ENCODE measurements around the gene EFNA3.
"Not testable (repeated sequence)": the region's sequence is repeated elsewhere in the genome, so short reads cannot be mapped to it uniquely, and the experiment has no call there.

EFNA3 gene

DNA sequence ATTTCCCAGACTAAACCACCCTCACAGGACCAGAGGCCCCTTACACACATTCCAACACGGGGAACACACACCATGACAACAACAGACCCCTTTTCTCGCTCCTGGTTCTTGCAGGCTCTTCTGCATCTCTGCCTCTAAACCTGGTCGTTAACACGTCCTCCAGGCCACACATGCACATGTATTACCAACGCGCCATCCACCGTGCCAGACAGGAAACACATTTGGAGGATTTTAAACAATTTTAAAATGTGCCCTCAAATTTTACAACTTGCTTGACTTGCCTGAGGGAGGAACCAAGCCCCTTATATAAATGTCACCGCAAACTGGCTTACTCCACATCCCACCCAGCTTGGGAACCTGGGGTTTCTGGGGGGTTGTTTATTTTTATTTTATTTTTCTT is 32.2 kb downstream of the EFNA3 start:
- H3K36me3 Mint-ChIP-seq, result no peaks in the 10 kb centered on the region
- DNase-seq (ENCODE audit: low spot score in 2 of 2) (no peak), ATAC-seq (ENCODE audit: low read depth) (no peak)
- peaks cover 2% of the 10 kb centered on the region for H3K27me3 Mint-ChIP-seq
- no peak overlapping the region for H3K27ac Mint-ChIP-seq
- H3K4me1 Mint-ChIP-seq, result peaks cover 3% of the 10 kb centered on the region
- H3K9me3 Mint-ChIP-seq, result no peaks in the 10 kb centered on the region
- H3K4me3 Mint-ChIP-seq, result no peak overlapping the region

DNA sequence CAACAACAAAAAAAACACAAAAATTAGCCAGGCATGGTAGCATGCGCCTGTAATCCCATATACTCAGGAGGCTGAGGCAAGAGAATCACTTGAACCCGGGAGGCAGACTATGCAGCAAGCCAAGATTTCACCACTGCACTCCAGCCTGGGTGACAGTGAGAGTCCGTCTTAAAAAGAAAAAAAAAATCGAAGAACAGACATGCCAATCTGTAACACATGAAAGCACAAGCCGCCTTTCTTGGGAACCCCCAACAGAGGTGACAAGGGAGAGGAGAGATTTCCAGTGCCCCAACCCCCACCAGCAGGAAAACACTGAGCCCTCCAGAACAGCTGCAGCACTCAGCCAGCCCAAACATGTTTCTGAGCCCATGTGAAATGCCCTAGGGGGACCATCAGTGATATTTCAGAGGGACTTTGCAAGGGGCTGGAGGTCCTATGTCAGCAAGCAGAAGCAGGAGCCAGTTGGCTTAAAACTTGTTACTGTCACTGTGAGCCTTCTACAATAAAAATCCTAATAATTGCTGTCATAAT is 34.9 kb downstream of the EFNA3 start:
- H3K27me3 Mint-ChIP-seq, result peaks cover 9% of the 10 kb centered on the region
- no peak overlapping the region for H3K27ac Mint-ChIP-seq
- H3K4me1 Mint-ChIP-seq, result no peaks in the 10 kb centered on the region
- ATAC-seq (ENCODE audit: low read depth) (no peak), DNase-seq (ENCODE audit: low spot score in 2 of 2) (no peak)
- no peaks in the 10 kb centered on the region for H3K36me3 Mint-ChIP-seq
- H3K9me3 Mint-ChIP-seq, result no peaks in the 10 kb centered on the region
- H3K4me3 Mint-ChIP-seq, result no peak overlapping the region

DNA sequence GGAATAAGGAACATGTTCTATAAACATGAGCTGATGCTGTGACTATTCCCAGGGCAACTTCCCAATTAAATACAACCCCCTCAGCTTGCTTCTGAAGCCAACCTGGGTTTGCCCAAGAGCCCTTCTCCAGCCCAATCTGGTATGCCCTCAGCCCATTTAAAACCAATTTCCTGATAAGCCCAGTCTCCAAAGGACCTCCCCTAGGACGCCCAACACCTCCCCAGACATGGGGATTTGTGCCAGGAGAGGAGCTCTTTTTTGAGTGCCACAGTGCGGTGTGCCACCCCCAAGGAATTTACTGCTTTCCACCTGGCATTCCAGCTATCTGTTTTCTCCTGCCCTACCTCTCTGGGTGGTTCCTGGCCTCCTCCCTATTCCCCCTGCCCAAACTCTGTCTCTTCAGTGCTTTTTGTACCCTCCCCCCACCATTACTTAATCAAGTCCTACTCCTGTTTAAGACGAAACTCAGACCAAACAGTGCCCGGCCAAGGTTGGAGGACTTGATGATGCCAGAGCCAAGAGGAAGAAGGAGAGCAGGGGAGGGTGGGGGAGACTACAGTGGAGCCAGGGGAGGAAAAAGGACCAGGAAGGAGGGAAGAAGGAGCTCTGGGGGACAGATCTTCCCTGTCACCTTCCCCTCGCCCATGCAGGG is 37.6 kb downstream of the EFNA3 start:
- ATAC-seq (ENCODE audit: low read depth) (no peak), DNase-seq (ENCODE audit: low spot score in 2 of 2) (no peak)
- Mint-ChIP-seq H3K27ac (no peak overlapping the region), H3K27me3 (peaks cover 12% of the 10 kb centered on the region), H3K9me3 (no peaks in the 10 kb centered on the region), H3K4me1 (no peaks in the 10 kb centered on the region), H3K4me3 (no peak overlapping the region), H3K36me3 (no peaks in the 10 kb centered on the region)

DNA sequence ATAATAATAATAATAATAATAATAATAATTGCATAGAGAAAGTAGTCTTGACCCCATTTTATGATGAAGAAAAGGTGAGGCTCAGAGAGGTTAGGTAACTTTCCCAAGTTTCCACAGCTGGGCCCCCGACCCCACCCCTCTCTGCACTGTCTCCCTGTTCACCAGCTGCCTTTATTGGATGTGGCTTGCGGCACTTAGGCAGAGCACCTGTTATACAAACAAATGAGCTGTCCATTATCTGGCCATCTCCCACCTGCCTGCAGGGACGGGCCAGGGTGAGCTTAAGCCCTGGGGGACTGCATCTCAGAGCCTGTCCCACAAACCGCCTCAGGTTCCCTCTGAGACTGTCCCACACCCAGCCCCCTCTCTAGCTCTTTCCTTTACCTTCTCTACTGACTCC is 39.0 kb downstream of the EFNA3 start:
- Mint-ChIP-seq H3K27ac (no peak overlapping the region), H3K36me3 (no peaks in the 10 kb centered on the region), H3K9me3 (no peaks in the 10 kb centered on the region), H3K27me3 (peaks cover 12% of the 10 kb centered on the region), H3K4me1 (no peaks in the 10 kb centered on the region), H3K4me3 (no peak overlapping the region)
- no peak for DNase-seq (ENCODE audit: low spot score in 2 of 2)
- no peak for ATAC-seq (ENCODE audit: low read depth)

DNA sequence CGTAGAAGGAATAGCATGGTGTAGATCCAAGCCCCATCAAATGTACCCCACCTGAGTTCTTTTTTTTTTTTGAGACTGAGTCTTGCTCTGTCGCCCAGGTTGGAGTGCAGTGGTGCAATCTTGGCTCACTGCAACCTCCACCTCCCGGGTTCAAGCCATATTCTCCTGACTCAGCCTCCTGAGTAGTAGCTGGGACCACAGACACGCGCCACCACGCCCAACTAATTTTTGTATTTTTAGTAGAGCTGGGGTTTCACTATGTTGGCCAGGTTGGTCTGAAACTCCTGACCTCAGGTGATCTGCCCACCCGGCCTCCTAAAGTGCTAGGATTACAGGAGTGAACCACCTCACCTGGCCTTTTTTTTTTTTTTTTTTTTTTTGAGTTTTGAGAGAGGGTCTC is 39.5 kb downstream of the EFNA3 start:
- not testable (repeated sequence) for H3K9me3 Mint-ChIP-seq; ATAC-seq (ENCODE audit: low read depth); H3K36me3 Mint-ChIP-seq; H3K4me1 Mint-ChIP-seq; H3K27ac Mint-ChIP-seq; DNase-seq (ENCODE audit: low spot score in 2 of 2); H3K4me3 Mint-ChIP-seq
- peaks cover 12% of the 10 kb centered on the region for H3K27me3 Mint-ChIP-seq

DNA sequence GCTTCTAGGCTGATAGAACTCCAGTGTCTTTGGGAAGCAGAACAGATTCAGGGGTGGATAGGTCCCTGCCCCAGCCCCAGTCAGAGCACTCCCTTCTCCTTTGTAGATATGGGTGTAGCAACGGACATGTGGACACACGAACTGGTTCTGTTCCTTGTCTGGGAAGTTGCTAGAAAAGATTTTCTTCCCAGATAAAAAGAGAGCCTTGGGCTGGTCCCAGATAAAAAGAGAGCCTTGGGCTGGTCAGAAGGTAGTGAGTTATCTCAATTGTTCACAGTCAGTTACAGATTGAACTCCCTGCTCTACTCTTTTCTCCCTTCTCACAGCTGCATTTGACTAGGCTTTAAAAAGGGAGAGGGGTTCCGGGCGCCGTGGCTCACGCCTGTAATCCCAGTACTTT is 41.6 kb downstream of the EFNA3 start:
- Mint-ChIP-seq H3K4me1 (no peaks in the 10 kb centered on the region), H3K4me3 (no peak overlapping the region), H3K27me3 (peaks cover 15% of the 10 kb centered on the region), H3K9me3 (no peaks in the 10 kb centered on the region), H3K36me3 (no peaks in the 10 kb centered on the region), H3K27ac (no peak overlapping the region)
- DNase-seq (ENCODE audit: low spot score in 2 of 2) (no peak), ATAC-seq (ENCODE audit: low read depth) (no peak)

DNA sequence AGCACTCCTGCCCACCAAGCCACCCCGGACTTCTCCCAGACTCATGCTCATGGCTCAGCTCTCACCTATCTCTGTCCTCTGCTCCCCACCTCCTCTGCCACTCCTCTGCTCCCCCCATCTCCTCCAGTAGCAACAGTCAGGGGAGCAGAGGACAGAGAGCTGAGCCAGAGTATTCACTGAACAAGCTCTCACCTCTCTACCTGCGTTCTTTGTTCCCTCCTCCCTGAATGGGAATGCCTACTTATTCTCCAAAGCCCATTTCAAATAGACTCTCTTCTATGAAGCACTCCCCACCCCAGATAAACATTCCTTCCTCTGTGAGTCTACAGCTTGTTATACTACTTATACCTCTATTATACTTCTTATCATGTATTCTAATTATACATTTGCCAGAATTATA is 42.6 kb downstream of the EFNA3 start:
- Mint-ChIP-seq H3K4me3 (no peak overlapping the region), H3K36me3 (no peaks in the 10 kb centered on the region), H3K9me3 (no peaks in the 10 kb centered on the region), H3K4me1 (no peaks in the 10 kb centered on the region), H3K27ac (no peak overlapping the region), H3K27me3 (peaks cover 17% of the 10 kb centered on the region)
- ATAC-seq (ENCODE audit: low read depth) (no peak), DNase-seq (ENCODE audit: low spot score in 2 of 2) (no peak)

DNA sequence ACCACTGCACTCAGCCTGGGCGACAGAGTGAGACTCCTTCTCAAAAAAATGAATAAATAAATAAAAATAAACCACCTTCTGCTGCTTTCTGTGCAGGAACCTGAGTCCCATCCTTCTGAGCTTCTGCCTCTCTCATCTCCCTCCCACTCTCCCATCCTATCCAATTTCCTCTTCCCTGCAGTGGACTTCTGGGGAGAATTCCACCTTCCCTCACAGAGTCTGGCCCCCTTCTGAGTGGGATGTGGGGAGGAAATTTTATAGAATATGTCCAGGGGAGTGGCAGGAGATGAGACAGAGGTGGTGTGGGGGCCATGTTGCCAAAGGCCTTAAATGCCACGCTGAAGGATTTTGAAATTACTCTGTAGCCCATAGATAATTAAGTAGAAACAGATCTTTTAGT is 43.7 kb downstream of the EFNA3 start:
- Mint-ChIP-seq H3K4me3 (no peak overlapping the region), H3K36me3 (no peaks in the 10 kb centered on the region), H3K4me1 (peaks cover 6% of the 10 kb centered on the region), H3K9me3 (no peaks in the 10 kb centered on the region), H3K27ac (no peak overlapping the region), H3K27me3 (peaks cover 18% of the 10 kb centered on the region)
- no peak for ATAC-seq (ENCODE audit: low read depth)
- DNase-seq (ENCODE audit: low spot score in 2 of 2), result no peak

DNA sequence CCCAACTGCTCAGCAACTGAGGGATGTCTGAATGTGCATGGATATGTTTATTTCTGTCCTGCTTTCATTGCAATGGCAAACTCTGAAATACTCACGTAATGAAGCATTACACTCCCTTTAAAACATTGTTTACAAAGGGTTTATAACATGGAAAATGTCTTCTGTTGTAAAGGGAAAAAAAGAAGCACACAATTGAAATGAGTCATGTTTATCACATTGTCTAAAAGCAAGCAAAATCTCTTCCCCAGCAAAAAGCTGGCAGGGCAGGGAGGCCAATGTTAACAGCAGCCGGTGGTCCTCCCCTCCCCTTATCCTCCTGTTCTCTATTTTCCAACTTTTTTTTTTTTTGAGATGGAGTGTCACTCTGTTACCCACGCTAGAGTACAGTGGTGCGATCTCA is 45.2 kb downstream of the EFNA3 start:
- Mint-ChIP-seq H3K4me1 (peaks cover 19% of the 10 kb centered on the region), H3K36me3 (no peaks in the 10 kb centered on the region), H3K27me3 (peaks cover 25% of the 10 kb centered on the region), H3K4me3 (no peak overlapping the region), H3K9me3 (no peaks in the 10 kb centered on the region), H3K27ac (no peak overlapping the region)
- ATAC-seq (ENCODE audit: low read depth) (no peak), DNase-seq (ENCODE audit: low spot score in 2 of 2) (no peak)

DNA sequence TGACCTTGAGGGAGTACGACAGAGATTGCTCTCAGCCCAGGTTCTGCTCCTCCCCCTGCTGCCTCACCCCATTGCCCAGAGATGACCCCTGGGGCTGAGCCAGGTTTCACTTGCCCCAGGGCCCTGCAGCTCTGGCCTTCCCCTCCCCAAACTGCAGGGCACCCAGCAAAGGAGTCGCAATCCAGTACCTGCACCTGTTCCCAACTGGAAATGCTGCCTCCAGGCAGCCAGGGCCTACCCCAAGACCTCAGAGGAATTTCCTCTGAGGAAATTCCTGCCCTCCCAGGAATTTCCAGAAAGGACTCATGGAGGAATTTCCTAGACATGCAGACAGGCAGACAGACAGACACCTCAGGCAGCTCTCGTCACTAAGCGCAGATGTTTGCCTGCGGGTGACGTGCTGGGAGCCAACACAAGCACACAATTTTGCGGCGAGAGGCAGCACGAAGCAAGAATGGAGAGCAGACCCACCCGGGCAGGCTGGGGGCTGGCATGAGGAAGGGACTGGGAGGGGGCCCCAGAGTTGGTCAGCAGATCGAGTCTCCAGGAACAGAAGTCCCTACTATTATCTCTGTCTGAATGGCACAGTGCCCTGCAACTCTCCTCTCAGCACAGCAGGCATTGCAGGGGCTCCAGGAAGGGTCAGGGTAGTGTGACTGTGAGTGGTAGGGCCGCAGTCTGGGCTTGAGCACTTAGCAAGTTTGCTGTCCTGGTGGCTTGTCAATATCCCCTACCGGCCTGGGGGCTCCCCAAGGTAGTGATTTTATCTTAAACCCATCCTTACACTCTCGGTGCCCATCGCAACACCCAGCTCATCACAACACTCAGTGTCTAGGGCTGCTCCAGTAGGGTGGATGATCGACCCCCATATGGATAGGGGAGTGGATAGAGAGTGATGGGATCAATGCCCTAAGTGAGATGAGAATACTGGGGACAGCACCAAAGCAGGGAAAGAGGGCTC is 46.1 kb downstream of the EFNA3 start:
- H3K27me3 Mint-ChIP-seq, result peaks cover 29% of the 10 kb centered on the region
- H3K4me3 Mint-ChIP-seq, result no peak overlapping the region
- H3K4me1 Mint-ChIP-seq, result peaks cover 21% of the 10 kb centered on the region
- DNase-seq (ENCODE audit: low spot score in 2 of 2) (no peak), ATAC-seq (ENCODE audit: low read depth) (no peak)
- no peak overlapping the region for H3K27ac Mint-ChIP-seq
- H3K9me3 Mint-ChIP-seq, result no peaks in the 10 kb centered on the region
- no peaks in the 10 kb centered on the region for H3K36me3 Mint-ChIP-seq

DNA sequence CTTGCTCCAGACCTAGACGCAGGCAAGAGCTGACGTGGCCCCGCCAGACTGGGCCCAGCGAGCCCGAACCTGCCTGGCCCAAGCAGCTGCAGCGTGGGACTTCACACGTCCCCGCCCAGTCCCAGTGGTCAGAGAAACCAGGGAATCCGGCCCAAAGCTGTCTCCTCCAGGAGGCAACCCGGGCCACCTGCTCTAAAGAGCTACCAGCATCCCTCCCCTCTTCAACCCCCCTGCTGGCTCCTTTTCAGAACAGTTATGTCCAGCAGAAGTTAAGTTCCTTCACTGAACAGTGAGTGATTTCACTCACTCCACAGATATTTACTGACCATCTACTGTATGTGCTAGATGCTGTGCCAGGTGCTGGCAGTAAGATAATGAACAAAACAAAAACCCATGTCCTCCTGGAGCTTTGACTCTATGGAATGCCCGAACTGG is 46.9 kb downstream of the EFNA3 start:
- ATAC-seq (ENCODE audit: low read depth) (no peak), DNase-seq (ENCODE audit: low spot score in 2 of 2) (no peak)
- peaks cover 21% of the 10 kb centered on the region for H3K4me1 Mint-ChIP-seq
- peaks cover 27% of the 10 kb centered on the region for H3K27me3 Mint-ChIP-seq
- no peaks in the 10 kb centered on the region for H3K9me3 Mint-ChIP-seq
- H3K36me3 Mint-ChIP-seq, result no peaks in the 10 kb centered on the region
- no peak overlapping the region for H3K27ac Mint-ChIP-seq
- no peak overlapping the region for H3K4me3 Mint-ChIP-seq

DNA sequence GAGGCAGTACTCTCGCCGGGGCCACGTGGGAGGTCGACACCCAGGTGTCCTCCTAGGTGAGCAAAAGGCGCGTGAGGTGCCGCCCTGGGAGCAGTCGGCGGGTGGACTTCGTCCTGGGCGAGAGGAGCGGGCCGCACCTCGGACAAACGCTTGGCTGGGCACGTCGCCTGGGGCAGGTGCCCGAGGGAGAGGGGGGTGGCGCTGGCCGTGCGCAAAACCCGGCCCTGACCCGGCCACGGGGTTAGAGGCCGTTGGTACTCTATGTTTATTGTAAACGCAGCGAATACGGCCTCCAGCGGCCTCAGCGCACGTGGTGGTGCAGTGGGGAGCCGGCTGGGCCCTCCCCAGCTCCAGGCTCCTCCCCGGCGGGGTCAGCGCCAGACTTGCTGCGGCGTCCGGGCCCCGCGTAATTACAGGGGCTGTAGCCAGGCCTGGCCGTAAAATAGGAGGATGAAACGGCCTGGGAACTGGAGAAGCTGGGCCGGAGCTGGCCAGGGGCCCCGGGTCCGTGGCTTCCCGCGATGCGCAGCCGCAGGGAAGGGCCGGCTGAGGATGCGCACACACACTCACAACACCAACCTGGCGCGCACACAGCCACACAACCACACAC is 47.4 kb downstream of the EFNA3 start:
- no peak overlapping the region for H3K4me3 Mint-ChIP-seq
- no peaks in the 10 kb centered on the region for H3K36me3 Mint-ChIP-seq
- H3K4me1 Mint-ChIP-seq, result peaks cover 21% of the 10 kb centered on the region
- H3K9me3 Mint-ChIP-seq, result no peaks in the 10 kb centered on the region
- DNase-seq (ENCODE audit: low spot score in 2 of 2) (no peak), ATAC-seq (ENCODE audit: low read depth) (no peak)
- H3K27me3 Mint-ChIP-seq, result peaks cover 27% of the 10 kb centered on the region
- H3K27ac Mint-ChIP-seq, result no peak overlapping the region

DNA sequence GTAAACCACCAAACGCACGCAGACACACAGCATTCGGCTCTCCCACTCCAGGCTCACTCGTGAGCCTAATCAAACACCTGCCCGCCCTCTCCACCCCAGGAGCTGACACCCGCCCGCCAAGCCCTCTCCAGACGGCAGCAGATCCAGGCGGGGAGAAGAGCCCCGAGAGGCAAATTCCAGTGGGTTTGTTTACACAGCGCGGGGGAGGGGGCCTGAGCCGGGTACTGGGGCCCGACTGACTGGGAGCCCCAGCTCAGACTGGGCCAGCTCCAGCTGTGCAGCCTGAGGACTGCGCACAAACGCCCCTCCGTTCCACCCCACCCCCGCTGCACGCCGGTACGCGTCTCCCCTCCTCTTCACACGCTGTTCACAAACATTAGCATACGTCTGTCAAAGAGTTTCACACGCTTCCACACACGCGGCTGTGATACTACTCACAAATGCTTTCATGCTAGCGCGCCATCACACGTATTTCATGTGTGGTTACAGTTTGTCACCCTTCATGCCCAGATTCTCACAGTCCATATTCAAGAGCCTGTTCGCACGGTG is 48.0 kb downstream of the EFNA3 start:
- Mint-ChIP-seq H3K4me3 (peak overlapping the region; percentile 84), H3K9me3 (no peaks in the 10 kb centered on the region), H3K27me3 (peaks cover 24% of the 10 kb centered on the region), H3K4me1 (peaks cover 21% of the 10 kb centered on the region), H3K36me3 (no peaks in the 10 kb centered on the region), H3K27ac (no peak overlapping the region)
- peak; percentile 67 for ATAC-seq (ENCODE audit: low read depth)
- no peak for DNase-seq (ENCODE audit: low spot score in 2 of 2)
